Fibroblast of mammary gland (primary cell): ENCODE measurements around the gene APMAP.

ENCODE experiments used
- DNase-seq: peaks from one replicate; pipeline ENCODE4 v3.0.0-alpha.2; 2010; ENCODE audit warnings: low read depth
- H3K4me3 ChIP-seq: 2 replicates; pipeline ENCODE4 v1.5.1; 2011; ENCODE audit warnings: low read depth, mild to moderate bottlenecking, low read length, moderate library complexity; ENCODE audit not compliant: control insufficient read depth
- TF ChIP-seq, protein P1 (sequence below): conservative IDR thresholded peaks from 2 replicates; pipeline ENCODE4 v1.5.1; 2011; ENCODE audit warnings: low read depth, low read length, inconsistent platforms; ENCODE audit not compliant: control insufficient read depth, insufficient read depth

The APMAP gene

GRCh38 chr20:25000268-25000801, 7.8 kb upstream of the APMAP start:
- H3K4me3 ChIP-seq, result no peak overlapping the region
- DNase-seq, result peak; percentile 94
- TF ChIP-seq, protein P1, sequence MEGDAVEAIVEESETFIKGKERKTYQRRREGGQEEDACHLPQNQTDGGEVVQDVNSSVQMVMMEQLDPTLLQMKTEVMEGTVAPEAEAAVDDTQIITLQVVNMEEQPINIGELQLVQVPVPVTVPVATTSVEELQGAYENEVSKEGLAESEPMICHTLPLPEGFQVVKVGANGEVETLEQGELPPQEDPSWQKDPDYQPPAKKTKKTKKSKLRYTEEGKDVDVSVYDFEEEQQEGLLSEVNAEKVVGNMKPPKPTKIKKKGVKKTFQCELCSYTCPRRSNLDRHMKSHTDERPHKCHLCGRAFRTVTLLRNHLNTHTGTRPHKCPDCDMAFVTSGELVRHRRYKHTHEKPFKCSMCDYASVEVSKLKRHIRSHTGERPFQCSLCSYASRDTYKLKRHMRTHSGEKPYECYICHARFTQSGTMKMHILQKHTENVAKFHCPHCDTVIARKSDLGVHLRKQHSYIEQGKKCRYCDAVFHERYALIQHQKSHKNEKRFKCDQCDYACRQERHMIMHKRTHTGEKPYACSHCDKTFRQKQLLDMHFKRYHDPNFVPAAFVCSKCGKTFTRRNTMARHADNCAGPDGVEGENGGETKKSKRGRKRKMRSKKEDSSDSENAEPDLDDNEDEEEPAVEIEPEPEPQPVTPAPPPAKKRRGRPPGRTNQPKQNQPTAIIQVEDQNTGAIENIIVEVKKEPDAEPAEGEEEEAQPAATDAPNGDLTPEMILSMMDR, result no peak

GRCh38 chr20:24999568-24999967, 7.0 kb upstream of the APMAP start:
- DNase-seq, result no peak
- H3K4me3 ChIP-seq, result no peak overlapping the region
- TF ChIP-seq, protein P1, result no peak

DNA sequence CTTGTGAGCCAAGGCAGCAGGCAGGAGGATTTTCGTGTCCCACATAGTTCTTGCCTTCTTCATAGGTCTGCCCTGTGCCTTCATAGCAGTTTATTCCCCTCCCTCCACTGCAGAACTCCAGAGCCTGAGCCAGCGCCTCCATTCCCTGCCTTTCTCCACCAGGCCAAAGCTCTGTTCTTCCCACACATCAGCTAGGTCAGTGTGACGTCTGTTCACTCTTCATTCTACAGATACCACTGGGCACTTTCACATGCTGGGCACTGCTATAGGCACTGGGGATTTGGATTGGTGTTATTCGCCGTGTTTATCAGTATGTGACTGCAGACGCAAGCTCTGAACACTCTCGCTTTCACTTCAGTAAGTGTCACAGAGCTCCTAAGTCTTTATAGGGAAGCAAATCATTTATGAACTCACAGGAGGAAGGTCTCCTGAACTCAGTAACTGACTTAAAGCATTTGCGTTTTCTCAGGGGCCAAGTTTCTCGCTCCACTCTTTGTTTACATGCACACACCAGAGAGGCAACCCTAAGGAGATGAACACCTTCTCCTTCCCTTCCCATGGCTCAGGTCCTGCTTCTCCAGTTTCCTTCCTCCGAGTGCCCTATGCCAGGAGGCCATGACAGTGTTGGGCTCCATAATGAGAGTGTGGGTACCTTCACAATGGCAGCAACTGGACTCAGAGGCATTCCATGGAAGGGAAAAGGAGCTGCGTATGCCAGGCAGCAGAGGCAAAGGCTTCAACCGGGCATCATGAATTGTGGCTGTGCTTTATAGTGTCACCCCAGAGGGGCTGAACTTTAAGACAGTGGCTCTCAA, 6.3 kb upstream of the APMAP start:
- peak; percentile 4 for DNase-seq
- TF ChIP-seq, protein P1, result no peak
- H3K4me3 ChIP-seq, result no peak overlapping the region

GRCh38 chr20:24998121-24998520, 5.6 kb upstream of the APMAP start:
- no peak for DNase-seq
- TF ChIP-seq, protein P1, result no peak
- no peak overlapping the region for H3K4me3 ChIP-seq

- no peak overlapping the region for H3K4me3 ChIP-seq
- TF ChIP-seq, protein P1, result no peak
- DNase-seq, result no peak
Measured at GRCh38 chr20:24996449-24997377, 4.2 kb upstream of the APMAP start.

DNA sequence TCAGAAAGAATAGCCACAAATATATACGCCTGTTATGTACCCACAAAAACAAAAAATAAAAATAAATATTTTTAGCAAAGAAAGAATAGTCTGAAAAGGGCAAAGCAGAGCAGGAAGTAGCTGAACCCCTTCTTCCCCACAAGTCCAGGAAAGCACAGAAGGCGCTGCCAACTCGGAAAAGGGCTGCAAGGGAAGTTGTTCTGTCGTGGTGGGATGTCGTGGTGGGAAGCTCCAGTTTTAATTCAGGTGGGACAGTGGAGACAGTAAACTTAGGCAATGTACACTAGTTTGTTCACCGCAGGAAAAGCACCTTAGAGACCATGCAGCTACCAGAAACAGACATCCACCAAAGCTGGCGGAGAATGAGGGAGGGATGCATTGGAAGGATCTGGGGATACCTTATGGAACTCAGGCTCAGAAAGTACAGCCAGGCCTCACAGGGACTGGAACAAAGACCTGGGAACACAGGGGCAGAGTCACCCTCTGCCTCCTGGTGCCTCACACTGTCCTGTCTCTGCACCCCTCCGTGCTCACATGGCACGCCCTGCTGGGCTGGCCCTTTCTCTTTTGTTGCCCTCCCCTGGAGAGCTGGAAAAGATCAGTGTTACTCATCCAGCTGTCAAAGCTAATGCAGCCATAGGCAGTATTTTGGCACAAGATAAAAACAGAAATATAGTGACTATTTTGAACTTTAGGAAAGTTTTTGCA, 3.3 kb upstream of the APMAP start:
- peak; percentile 31 for DNase-seq
- no peak overlapping the region for H3K4me3 ChIP-seq
- TF ChIP-seq, protein P1, result no peak
